K562 (cell line): ENCODE data around the gene PHF3. TPM values are rescaled to one million over a fixed set of nuclear protein-coding genes. Genes with fewer than 3 reads are reported as not detected.

Source experiments
- MGA ChIP-seq: fragments of 450-650 bp; IDR thresholded peaks from 2 replicates; pipeline ENCODE4 v1.6.1; 2016; ENCODE audit warnings: mild to moderate bottlenecking, moderate library complexity
- NFIC ChIP-seq: fragments of 450-650 bp; IDR thresholded peaks from 2 replicates; pipeline ENCODE4 v1.6.1; 2017; ENCODE audit warnings: mild to moderate bottlenecking, inconsistent platforms
- PCBP1 ChIP-seq: fragments of 200-400 bp; formaldehyde crosslinking; IDR thresholded peaks from 2 replicates; pipeline ENCODE4 v1.6.1; 2018; ENCODE audit warnings: mild to moderate bottlenecking, low read depth, low read length; ENCODE audit not compliant: poor library complexity, severe bottlenecking
- SMARCE1 ChIP-seq: fragments of 450-650 bp; IDR thresholded peaks from 2 replicates; pipeline ENCODE4 v1.7.1; 2016; ENCODE audit warnings: mild to moderate bottlenecking
- ZNF561 ChIP-seq: fragments of 450-650 bp; formaldehyde crosslinking; conservative IDR thresholded peaks from 2 replicates; pipeline ENCODE4 v1.4.0; 2020; ENCODE audit warnings: mild to moderate bottlenecking, moderate library complexity
- ZNF717 ChIP-seq: fragments of 250-450 bp; sonication (Bioruptor Pico); IDR thresholded peaks from 2 replicates; pipeline ENCODE4 v1.5.0; 2021
- polyA plus RNA-seq, 8 experiments: library from polyadenylated mRNA; depleted of rRNA in 4 of 8; stranded (reverse) in 5 of 8; unstranded in 3 of 8; fragments of >200 nt; fragmentation: Nextera tagmentation in 2 of 8; fragmentation: Illumina TruSeq in 1 of 8; extraction: Ambion mirVana in 2 of 8; extraction: Trizol in 1 of 8; gene quantifications; 2 replicates each; pipeline versions ENCODE4 v1.2.1 to v1.2.3, GENCODE V29; 2011 to 2014; ENCODE audit warnings: inconsistent platforms in 1 of 8, missing spikeins in 1 of 8
- total RNA-seq, 7 experiments: library from RNA; depleted of rRNA in 6 of 7; stranded (reverse); fragments of >200 nt in 6 of 7; fragmentation: Illumina TruSeq in 2 of 7; extraction: Trizol in 2 of 7; gene quantifications; 2 replicates each; pipeline versions ENCODE4 v1.2.1 to v1.2.3, GENCODE V29; 2011 to 2021; ENCODE audit warnings: low replicate concordance in 1 of 7
- TF ChIP-seq, protein P1 (sequence below): fragments of 200-800 bp; sonication (Bioruptor generic); IDR thresholded peaks from 2 replicates; pipeline ENCODE4 v1.6.1; 2017; ENCODE audit warnings: missing genetic modification characterization, missing compliant biosample characterization

PHF3 gene
- total and polyA plus RNA-seq, 9 of the 15 experiments (the other 6 are each of a cell fraction or from before 2014, with no cell fraction given), result 8.1 to 51.2 (median 30.9) TPM

DNA sequence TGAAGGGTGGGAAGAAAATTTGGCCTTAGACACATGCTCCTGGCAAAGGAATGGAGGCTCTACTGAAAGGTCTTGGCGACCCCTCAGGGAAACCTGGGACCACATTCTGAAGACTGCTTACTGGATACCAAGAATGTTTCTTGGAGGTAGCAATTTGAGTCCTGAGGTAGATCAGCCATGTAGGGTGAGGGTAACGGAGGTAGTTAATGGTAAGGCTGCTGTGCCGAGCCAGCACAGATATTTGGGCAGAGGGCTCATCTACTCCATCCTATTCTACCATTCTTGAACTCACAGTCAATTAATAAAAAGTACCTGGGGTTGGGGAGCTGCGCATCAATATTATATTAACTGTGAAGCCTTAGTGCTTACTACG, 401 bp upstream of the PHF3 start (continued):
- peak; percentile 35; the same call in 1 of the 2 replicates for TF ChIP-seq MGA
- TF ChIP-seq, protein P1, sequence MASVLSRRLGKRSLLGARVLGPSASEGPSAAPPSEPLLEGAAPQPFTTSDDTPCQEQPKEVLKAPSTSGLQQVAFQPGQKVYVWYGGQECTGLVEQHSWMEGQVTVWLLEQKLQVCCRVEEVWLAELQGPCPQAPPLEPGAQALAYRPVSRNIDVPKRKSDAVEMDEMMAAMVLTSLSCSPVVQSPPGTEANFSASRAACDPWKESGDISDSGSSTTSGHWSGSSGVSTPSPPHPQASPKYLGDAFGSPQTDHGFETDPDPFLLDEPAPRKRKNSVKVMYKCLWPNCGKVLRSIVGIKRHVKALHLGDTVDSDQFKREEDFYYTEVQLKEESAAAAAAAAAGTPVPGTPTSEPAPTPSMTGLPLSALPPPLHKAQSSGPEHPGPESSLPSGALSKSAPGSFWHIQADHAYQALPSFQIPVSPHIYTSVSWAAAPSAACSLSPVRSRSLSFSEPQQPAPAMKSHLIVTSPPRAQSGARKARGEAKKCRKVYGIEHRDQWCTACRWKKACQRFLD (CRISPR knock-in tag), result peak; percentile 84; the same call in 1 of the 2 replicates
- no peak for TF ChIP-seq SMARCE1
- TF ChIP-seq ZNF561 (CRISPR knock-in tag), result no peak
- no peak for TF ChIP-seq PCBP1
- no peak for TF ChIP-seq NFIC
- no peak for TF ChIP-seq ZNF717 (CRISPR knock-in tag)
